Endothelial cell of umbilical vein (primary cell): ENCODE data around the gene SPEF2. TPM values are rescaled to one million over a fixed set of nuclear protein-coding genes. Genes with fewer than 3 reads are reported as not detected.

Experiments used
- BruUV-seq: library from RNA; stranded (reverse); fragments of 400-500 nt; replicated peaks from 2 replicates; lab custom pipeline; 2021; lab: Mats Ljungman, UMichigan
- CTCF ChIA-PET: fragments of 300-600, 350-600 bp; sonication (Branson Sonifier 250); formaldehyde crosslinking; loops from one replicate; lab custom pipeline; 2021; ENCODE audit warnings: antibody characterized with exemption, inconsistent platforms; lab: Charles Lee
- POLR2A ChIA-PET: fragments of 300-600, 350-600 bp; sonication (Branson Sonifier 250); formaldehyde crosslinking; loops from one replicate; lab custom pipeline; 2021; ENCODE audit warnings: antibody characterized with exemption, inconsistent platforms; lab: Charles Lee
- DNase-seq: peaks from one replicate; pipeline ENCODE4 v3.0.0-alpha.2; 2011; ENCODE audit warnings: low read depth, low spot score
- FAIRE-seq: peaks from 2 replicates; lab custom pipeline; 2011; peaks lifted over from hg19 to GRCh38; lab: Jason Lieb, UNC
- H2AFZ ChIP-seq: 2 replicates; pipeline ENCODE4 v1.6.0; 2012; ENCODE audit warnings: low read depth, low read length, control low read depth, inconsistent platforms
- H3K27ac ChIP-seq: 2 replicates; pipeline ENCODE4 v1.5.1; 2011; ENCODE audit warnings: low read depth, mild to moderate bottlenecking, control low read depth, low read length, moderate library complexity; ENCODE audit not compliant: insufficient read depth
- H3K27me3 ChIP-seq, 2 experiments: 2 replicates each; pipeline versions ENCODE4 v1.6.0 to v1.6.1; 2011; ENCODE audit warnings: low read length in 2 of 2, mixed read lengths in 1 of 2; ENCODE audit not compliant: control insufficient read depth in 2 of 2, insufficient read depth in 2 of 2
- H3K36me3 ChIP-seq, 2 experiments: 2 replicates in 1 of 2; 3 replicates in 1 of 2; pipeline ENCODE4 v1.5.1; 2011; ENCODE audit warnings: low read length in 2 of 2, mild to moderate bottlenecking in 1 of 2, moderate library complexity in 1 of 2; ENCODE audit not compliant: control insufficient read depth in 2 of 2, insufficient read depth in 2 of 2; ENCODE audit errors: extremely low read depth in 1 of 2
- H3K4me1 ChIP-seq: 3 replicates; pipeline ENCODE4 v1.5.1; 2011; ENCODE audit warnings: mild to moderate bottlenecking, low read length; ENCODE audit not compliant: control insufficient read depth, insufficient read depth; ENCODE audit errors: extremely low read depth
- H3K4me2 ChIP-seq: 2 replicates; pipeline ENCODE4 v1.6.1; 2011; ENCODE audit warnings: low read length, control low read depth, mixed read lengths; ENCODE audit not compliant: insufficient read depth
- H3K4me3 ChIP-seq, 3 experiments: fragments of 200-600 bp in 1 of 3; sonication (generic), shearing (Covaris generic) in 1 of 3; replicated peaks in 1 of 3; 2 replicates each; pipeline ENCODE4 v1.5.1; 2011 to 2016; ENCODE audit warnings: control low read depth in 3 of 3, low read length in 3 of 3, mild to moderate bottlenecking in 2 of 3, inconsistent platforms in 1 of 3, low read depth in 1 of 3, moderate library complexity in 1 of 3; ENCODE audit not compliant: insufficient read depth in 1 of 3
- H3K79me2 ChIP-seq: 2 replicates; pipeline ENCODE4 v1.6.0; 2012; ENCODE audit warnings: low read length, inconsistent platforms; ENCODE audit not compliant: control insufficient read depth, insufficient read depth
- H3K9ac ChIP-seq: replicated peaks from 2 replicates; pipeline ENCODE3; 2011; ENCODE audit warnings: low read length, control low read depth; ENCODE audit not compliant: insufficient read depth; ENCODE audit errors: extremely low read depth
- H3K9me1 ChIP-seq: replicated peaks from 3 replicates; pipeline ENCODE4 v1.6.0; 2011; ENCODE audit warnings: mild to moderate bottlenecking, low read length; ENCODE audit not compliant: control insufficient read depth, insufficient read depth; ENCODE audit errors: extremely low read depth
- H3K9me3 ChIP-seq: replicated peaks from 2 replicates; pipeline ENCODE4 v1.5.1; 2012; ENCODE audit warnings: low read length, inconsistent platforms; ENCODE audit not compliant: control insufficient read depth, insufficient read depth
- H4K20me1 ChIP-seq: replicated peaks from 2 replicates; pipeline ENCODE3; 2011; ENCODE audit warnings: mild to moderate bottlenecking, low read length; ENCODE audit not compliant: control insufficient read depth, insufficient read depth; ENCODE audit errors: extremely low read depth
- CTCF ChIP-seq, 2 donors: IDR thresholded peaks; 1 replicate in 1 of 2; 2 replicates in 1 of 2; pipeline ENCODE4 v1.5.1; 2011; ENCODE audit warnings: low read length in 2 of 2, mild to moderate bottlenecking in 2 of 2, moderate library complexity in 2 of 2, control low read depth in 1 of 2, inconsistent platforms in 1 of 2, low read depth in 1 of 2; ENCODE audit not compliant: insufficient read depth in 1 of 2; ENCODE audit errors: extremely low read depth in 1 of 2
- JUN ChIP-seq: IDR thresholded peaks from 2 replicates; pipeline ENCODE4 v1.6.1; 2011; ENCODE audit warnings: borderline replicate concordance, low read depth; ENCODE audit not compliant: insufficient read length, insufficient read depth
- POLR2AphosphoS5 ChIP-seq: IDR thresholded peaks from 2 replicates; pipeline ENCODE4 v1.6.1; 2012; ENCODE audit warnings: low read depth, mild to moderate bottlenecking, control low read depth, low read length, moderate library complexity; ENCODE audit not compliant: insufficient read depth
- dilution Hi-C: fragments of 300-500 bp; cut with MboI; formaldehyde crosslinking; loops from one replicate; pipeline ENCODE4 v1.15.0; 2019; ENCODE audit warnings: low sequenced_read_pairs; ENCODE audit not compliant: extremely low pct_ligation_motif_present
- intact Hi-C: fragments of 100-400 bp; cut with micrococcal nuclease; formaldehyde crosslinking; loops from one replicate; pipeline ENCODE4 v1.10.0; 2022
- polyA plus RNA-seq, 4 experiments: library from polyadenylated mRNA; depleted of rRNA in 3 of 4; stranded (reverse) in 3 of 4; unstranded in 1 of 4; fragments of >200 nt; gene quantifications; 2 replicates each; pipeline versions ENCODE4 v1.2.1 to v1.2.3, GENCODE V29; 2011 to 2012; ENCODE audit warnings: missing spikeins in 1 of 4
- total RNA-seq: library from RNA; stranded (reverse); gene quantifications from 2 replicates; pipeline ENCODE4 v1.2.3, GENCODE V29; 2021
- TF ChIP-seq, protein P1 (sequence below): IDR thresholded peaks from 2 replicates; pipeline ENCODE4 v1.6.1; 2011; ENCODE audit not compliant: insufficient read depth, insufficient read length

SPEF2 gene
- total and polyA plus RNA-seq, 2 donors (not counting 3 experiments of a cell fraction or from before 2014, with no cell fraction given), result 0.28 to 0.73 TPM

- dilution Hi-C loops, result no loop called here
- TF ChIP-seq, protein P1, sequence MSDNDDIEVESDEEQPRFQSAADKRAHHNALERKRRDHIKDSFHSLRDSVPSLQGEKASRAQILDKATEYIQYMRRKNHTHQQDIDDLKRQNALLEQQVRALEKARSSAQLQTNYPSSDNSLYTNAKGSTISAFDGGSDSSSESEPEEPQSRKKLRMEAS, result no peak
- TF ChIP-seq CTCF (IDR thresholded peaks at IDR 0.05; ENCODE audit: extremely low read depth in 1 of 2, insufficient read depth in 1 of 2, low read depth in 1 of 2, low read length in 2 of 2), result no peak
- no peak for TF ChIP-seq POLR2AphosphoS5
- TF ChIP-seq JUN, result no peak
- Histone ChIP-seq H3K27ac (no peak overlapping the region), H3K36me3 (no peaks in the 10 kb centered on the region), H3K4me2 (no peak overlapping the region), H3K4me3 (no peak overlapping the region), H3K9me1 (no peaks in the 10 kb centered on the region), H3K79me2 (no peaks in the 10 kb centered on the region), H3K9me3 (no peaks in the 10 kb centered on the region), H3K4me1 (peaks cover 4% of the 10 kb centered on the region), H3K27me3 (no peaks in the 10 kb centered on the region), H4K20me1 (no peaks in the 10 kb centered on the region), H2AFZ (no peak overlapping the region), H3K9ac (no peak overlapping the region)
- ChIA-PET POLR2A (no interaction called here), CTCF (no interaction called here)
- no TSS peak for BruUV-seq
- intact Hi-C loops, result no loop called here
- FAIRE-seq, result no peak
- DNase-seq, result no peak
These were observed 8.5 kb upstream of the SPEF2 start for GRCh38 chr5:35608881-35609779.
